Lung (tissue), 12 donors: Measurements from ENCODE around the gene C12orf57. TPM values are rescaled to one million over a fixed set of nuclear protein-coding genes. Genes with fewer than 3 reads are reported as not detected.

Source experiments
- ATAC-seq: fragments of 200-7000 bp; cut with Tn5 transposase; one replicate; pipeline ENCODE4 v1.9.1; 2020; ENCODE audit warnings: moderate number of reproducible peaks; ENCODE audit not compliant: insufficient read depth, low FRiP score
- DNase-seq, 3 donors: peaks; one replicate each; pipeline ENCODE4 v3.0.0-alpha.2; 2013 to 2017
- H3K27ac ChIP-seq, 2 donors: one replicate each; pipeline ENCODE4 v1.5.1; 2013; ENCODE audit warnings: mild to moderate bottlenecking in 2 of 2, moderate library complexity in 2 of 2, control low read depth in 1 of 2, inconsistent platforms in 1 of 2, low read depth in 1 of 2, low read length in 1 of 2
- H3K27me3 ChIP-seq, 3 donors: one replicate each; pipeline ENCODE4 v1.5.1; 2013; ENCODE audit warnings: low read length in 2 of 3; ENCODE audit not compliant: control insufficient read depth in 3 of 3, insufficient read depth in 3 of 3
- H3K36me3 ChIP-seq, 4 donors: one replicate each; pipeline ENCODE4 v1.5.1; 2013; ENCODE audit warnings: low read length in 4 of 4, mild to moderate bottlenecking in 1 of 4, moderate library complexity in 1 of 4; ENCODE audit not compliant: control insufficient read depth in 4 of 4, insufficient read depth in 4 of 4
- H3K4me1 ChIP-seq, 5 donors: one replicate each; pipeline ENCODE4 v1.5.1; 2013; ENCODE audit warnings: low read length in 5 of 5, mild to moderate bottlenecking in 2 of 5, moderate library complexity in 1 of 5; ENCODE audit not compliant: control insufficient read depth in 5 of 5, insufficient read depth in 5 of 5
- H3K4me3 ChIP-seq: one replicate; pipeline ENCODE4 v1.5.1; 2013; ENCODE audit warnings: mild to moderate bottlenecking, control low read depth, moderate library complexity
- H3K9ac ChIP-seq, 2 donors: one replicate each; pipeline ENCODE4 v1.5.1; 2013; ENCODE audit warnings: low read length in 2 of 2, control low read depth in 1 of 2; ENCODE audit not compliant: insufficient read depth in 1 of 2
- H3K9me3 ChIP-seq, 4 donors: one replicate each; pipeline ENCODE4 v1.5.1; 2013; ENCODE audit warnings: low read length in 3 of 4, mild to moderate bottlenecking in 1 of 4, moderate library complexity in 1 of 4; ENCODE audit not compliant: control insufficient read depth in 4 of 4, insufficient read depth in 3 of 4
- CTCF ChIP-seq: IDR thresholded peaks from 2 replicates; pipeline ENCODE4 v1.5.1; 2012; ENCODE audit warnings: mild to moderate bottlenecking; ENCODE audit errors: control extremely low read depth, extremely low read depth
- WGBS, 2 donors: extraction: QIAGEN DNeasy Blood & Tissue Kit; methylation state at CpG; one replicate each; pipeline ENCODE4 v1.1.7; 2013; 5-methylcytosine and 5-hydroxymethylcytosine counted together
- polyA plus RNA-seq, 2 donors: library from polyadenylated mRNA; stranded (reverse); fragments of 200-250 nt; gene quantifications; one replicate each; pipeline ENCODE4 v1.2.1, GENCODE V29; 2013
- total RNA-seq, 2 donors: library from RNA; depleted of rRNA in 1 of 2; stranded (reverse); fragments of >200 nt in 1 of 2; gene quantifications; one replicate each; pipeline ENCODE4 v1.2.1, GENCODE V29; 2014 to 2021
- donor health status: control.
- donor health status: control.
- donor health status: Bipolar disorder and iron deficiency.
- donor health status: healthy.
- donor health status: DM: yes; HTN: yes; CAD: no.

The C12orf57 gene
- total and polyA plus RNA-seq, 4 donors, result 92.9 to 437 (median 283) TPM

DNA sequence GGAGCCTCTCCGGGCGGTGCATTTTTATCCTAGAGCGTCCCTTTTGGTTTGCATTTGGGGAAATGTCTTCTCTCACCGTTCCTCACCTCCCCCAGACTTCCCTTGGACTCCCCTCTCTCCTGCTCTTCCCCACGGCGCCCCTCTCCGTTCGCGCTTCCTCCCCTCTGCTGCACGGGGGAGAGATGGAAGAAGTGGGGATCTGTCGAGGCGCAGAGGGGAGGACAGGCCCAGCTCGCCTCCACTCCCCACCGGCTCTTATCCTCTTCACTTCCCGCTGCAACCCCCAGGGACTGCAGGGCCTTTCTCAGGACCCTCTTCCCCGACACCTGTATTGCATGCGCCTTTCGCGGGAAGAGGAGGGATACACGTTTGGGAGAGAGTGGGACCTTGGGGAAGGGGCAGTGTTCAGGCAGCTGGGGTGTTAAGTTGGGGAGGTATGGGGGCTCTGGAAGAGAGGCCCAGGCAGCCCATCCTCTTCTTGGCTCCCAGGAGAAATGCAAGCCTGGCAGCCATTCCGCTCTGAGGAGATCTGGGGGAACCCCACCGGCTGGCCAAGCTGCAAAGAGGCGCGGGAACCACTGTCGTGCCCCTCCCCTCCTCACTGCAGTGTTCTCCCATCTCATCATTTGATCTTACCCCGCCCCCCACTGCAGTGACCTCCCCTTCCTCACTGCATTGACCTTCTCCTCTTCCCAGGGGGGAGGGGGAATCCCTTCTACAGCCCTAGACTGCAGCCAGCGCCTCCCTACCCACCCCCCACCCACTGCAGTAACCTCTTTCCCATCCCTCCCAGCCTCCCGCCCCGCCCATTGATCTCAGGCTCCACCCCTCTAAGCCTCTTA lies 28.7 kb upstream of the C12orf57 start:
- DNase-seq, result no peak
- ATAC-seq, result no peak
- H3K9ac ChIP-seq, result no peak overlapping the region

DNA sequence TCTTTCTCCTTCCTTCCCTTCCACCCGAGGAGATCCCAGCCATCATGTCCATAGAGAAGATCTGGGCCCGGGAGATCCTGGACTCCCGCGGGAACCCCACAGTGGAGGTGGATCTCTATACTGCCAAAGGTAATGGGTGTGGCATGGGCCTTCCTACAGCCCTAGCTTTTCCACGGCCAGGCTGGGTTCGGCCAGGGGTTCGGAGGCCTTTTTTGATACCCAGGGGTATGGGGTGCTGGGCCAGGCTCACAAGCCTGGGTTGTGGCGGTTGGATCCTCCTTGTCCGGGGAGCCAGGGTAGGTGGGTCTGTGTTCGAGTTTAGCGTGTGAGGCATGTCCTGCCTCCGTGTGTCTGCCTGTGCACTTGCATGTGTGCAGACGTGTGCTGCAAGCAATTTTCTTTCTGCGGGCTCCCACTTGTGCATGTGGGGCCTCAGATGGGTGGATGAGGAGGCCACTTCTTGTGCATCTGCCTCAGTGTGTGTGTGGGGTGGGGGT lies 28.0 kb upstream of the C12orf57 start:
- Histone ChIP-seq H3K27me3 (peaks cover 0 to 24% (median 13%) of the 10 kb centered on the region in 3 donors), H3K27ac (no peak overlapping the region), H3K36me3 (peaks cover 0 to 7% (median 0%) of the 10 kb centered on the region in 4 donors), H3K4me3 (no peak overlapping the region), H3K9me3 (no peaks in the 10 kb centered on the region), H3K9ac (no peak overlapping the region), H3K4me1 (peaks cover 0 to 14% (median 11%) of the 10 kb centered on the region in 5 donors)
- TF ChIP-seq CTCF, result no peak
- ATAC-seq (no peak), DNase-seq (no peak)
- WGBS, 2 donors, result 83 to 86% methylated on average over 14 of the region's 14 CpGs

More for the DNA sequence above, 28.7 kb upstream of the C12orf57 start:
- peaks cover 0 to 24% (median 13%) of the 10 kb centered on the region in 3 donors for H3K27me3 ChIP-seq
- H3K27ac ChIP-seq, result peak overlapping the region in 1 of 2 donors; percentile 20
- peaks cover 0 to 14% (median 11%) of the 10 kb centered on the region in 5 donors for H3K4me1 ChIP-seq
- WGBS, 2 donors, result 24 to 27% methylated on average over 27 to 29 of the region's 29 CpGs
- peak overlapping the region; percentile 52 for H3K4me3 ChIP-seq
- H3K36me3 ChIP-seq, result peaks cover 0 to 7% (median 0%) of the 10 kb centered on the region in 4 donors
- TF ChIP-seq CTCF, result no peak
- no peaks in the 10 kb centered on the region for H3K9me3 ChIP-seq

- Histone ChIP-seq H3K9me3 (no peaks in the 10 kb centered on the region), H3K4me1 (peaks cover 0 to 14% (median 11%) of the 10 kb centered on the region in 5 donors), H3K27ac (no peak overlapping the region), H3K27me3 (peaks cover 0 to 24% (median 13%) of the 10 kb centered on the region in 3 donors), H3K4me3 (no peak overlapping the region), H3K36me3 (peaks cover 0 to 9% (median 0%) of the 10 kb centered on the region in 4 donors), H3K9ac (no peak overlapping the region)
- no peak for TF ChIP-seq CTCF
- ATAC-seq (no peak), DNase-seq (no peak)
- 93 to 98% methylated on average over 11 of the region's 11 CpGs for WGBS, 2 donors
Observed at GRCh38 chr12:6916426-6917200, 27.2 kb upstream of the C12orf57 start.
